GM23338 (cell line): ENCODE results near the gene RNF114. TPM values are rescaled to one million over a fixed set of nuclear protein-coding genes. Genes with fewer than 3 reads are reported as not detected.
"Not testable (repeated sequence)": the region's sequence is repeated elsewhere in the genome, so short reads cannot be mapped to it uniquely, and the experiment has no call there.

ENCODE experiments used
- ATAC-seq: fragments of 200-7000 bp; cut with Tn5 transposase; 3 replicates; pipeline ENCODE4 v1.9.1; 2020
- DNase-seq: peaks from one replicate; pipeline ENCODE4 v3.0.0-alpha.2; 2015; ENCODE audit warnings: low spot score
- H2AFZ ChIP-seq: fragments of 200-600 bp; sonication (generic); 2 replicates; pipeline ENCODE4 v1.8.0; 2016; ENCODE audit warnings: antibody characterized with exemption, mild to moderate bottlenecking, moderate library complexity
- H3F3A ChIP-seq: fragments of 200-600 bp; sonication (generic); replicated peaks from 2 replicates; pipeline ENCODE4 v1.8.0; 2017; ENCODE audit warnings: antibody characterized with exemption, mixed run types, low read depth
- H3K27ac ChIP-seq: fragments of 200-600 bp; sonication (generic); 2 replicates; pipeline ENCODE4 v1.6.1; 2016; ENCODE audit warnings: low read depth
- H3K27me3 ChIP-seq: fragments of 200-600 bp; sonication (generic); 2 replicates; pipeline ENCODE4 v1.8.0; 2016; ENCODE audit warnings: mild to moderate bottlenecking, mixed run types, moderate library complexity; ENCODE audit not compliant: insufficient read depth
- H3K36me3 ChIP-seq: fragments of 200-600 bp; sonication (generic); 2 replicates; pipeline ENCODE4 v1.8.0; 2016; ENCODE audit warnings: mild to moderate bottlenecking; ENCODE audit not compliant: insufficient read depth
- H3K4me1 ChIP-seq: fragments of 200-600 bp; sonication (generic); 2 replicates; pipeline ENCODE4 v1.8.0; 2016; ENCODE audit warnings: mild to moderate bottlenecking, moderate library complexity; ENCODE audit not compliant: insufficient read depth
- H3K4me2 ChIP-seq: fragments of 200-600 bp; sonication (generic); 2 replicates; pipeline ENCODE4 v1.7.1; 2017; ENCODE audit warnings: mixed run types
- H3K4me3 ChIP-seq: fragments of 200-600 bp; sonication (generic); 2 replicates; pipeline ENCODE4 v1.6.1; 2016; ENCODE audit warnings: mixed run types
- H3K79me2 ChIP-seq: fragments of 200-600 bp; sonication (generic); replicated peaks from 2 replicates; pipeline ENCODE4 v1.8.0; 2017; ENCODE audit warnings: mild to moderate bottlenecking; ENCODE audit not compliant: insufficient read depth
- H3K9me2 ChIP-seq: fragments of 200-600 bp; sonication (generic); 2 replicates; pipeline ENCODE4 v1.8.0; 2017; ENCODE audit not compliant: insufficient read depth
- H4K20me1 ChIP-seq: fragments of 200-600 bp; sonication (generic); replicated peaks from 2 replicates; pipeline ENCODE4 v1.8.0; 2017; ENCODE audit warnings: mild to moderate bottlenecking; ENCODE audit not compliant: insufficient read depth
- H3K27ac Mint-ChIP-seq: 2 replicates; pipeline ENCODE4 v1.8.0; 2020; ENCODE audit warnings: inconsistent platforms, mild to moderate bottlenecking, moderate library complexity, mixed read lengths
- H3K27me3 Mint-ChIP-seq: 3 replicates; pipeline ENCODE4 v1.8.0; 2022; ENCODE audit warnings: low read depth, mild to moderate bottlenecking, moderate library complexity, mixed read lengths, inconsistent platforms; ENCODE audit not compliant: insufficient read depth, poor library complexity
- H3K36me3 Mint-ChIP-seq: 3 replicates; pipeline ENCODE4 v1.8.0; 2021; ENCODE audit warnings: low read depth, mild to moderate bottlenecking, inconsistent platforms, moderate library complexity, mixed read lengths
- H3K4me1 Mint-ChIP-seq: 3 replicates; pipeline ENCODE4 v1.8.0; 2020; ENCODE audit warnings: mild to moderate bottlenecking, inconsistent platforms, mixed read lengths
- H3K4me3 Mint-ChIP-seq: 3 replicates; pipeline ENCODE4 v1.8.0; 2021; ENCODE audit warnings: moderate library complexity, mild to moderate bottlenecking, inconsistent platforms, mixed read lengths
- H3K9me3 Mint-ChIP-seq: 3 replicates; pipeline ENCODE4 v1.8.0; 2020; ENCODE audit warnings: moderate library complexity, mild to moderate bottlenecking, inconsistent platforms, mixed read lengths
- ETS1 ChIP-seq: IDR thresholded peaks from 2 replicates; pipeline ENCODE4 v1.6.1; 2016; ENCODE audit warnings: antibody characterized with exemption
- EZH2 ChIP-seq: fragments of 200-600 bp; sonication (generic); IDR thresholded peaks from one replicate; pipeline ENCODE4 v1.8.0; 2017; ENCODE audit warnings: antibody characterized with exemption, mild to moderate bottlenecking, low read depth; ENCODE audit not compliant: unreplicated experiment
- JUNB ChIP-seq: IDR thresholded peaks from one replicate; pipeline ENCODE4 v1.6.1; 2016; ENCODE audit warnings: antibody characterized with exemption; ENCODE audit not compliant: unreplicated experiment
- NANOG ChIP-seq: IDR thresholded peaks from 2 replicates; pipeline ENCODE4 v1.6.1; 2016; ENCODE audit warnings: antibody characterized with exemption, borderline replicate concordance
- POLR2AphosphoS5 ChIP-seq: IDR thresholded peaks from 2 replicates; pipeline ENCODE4 v1.6.1; 2016; ENCODE audit warnings: antibody characterized with exemption, low read depth
- REST ChIP-seq: IDR thresholded peaks from one replicate; pipeline ENCODE4 v1.6.1; 2018; ENCODE audit warnings: antibody characterized with exemption; ENCODE audit not compliant: unreplicated experiment
- STAT1 ChIP-seq: IDR thresholded peaks from one replicate; pipeline ENCODE4 v1.6.1; 2016; ENCODE audit warnings: antibody characterized with exemption; ENCODE audit not compliant: unreplicated experiment
- ZNF331 ChIP-seq: fragments of 250-450 bp; sonication (Bioruptor Pico); IDR thresholded peaks from 2 replicates; pipeline ENCODE4 v1.5.0; 2020; ENCODE audit warnings: low read depth, mild to moderate bottlenecking, moderate library complexity
- ZNF462 ChIP-seq: fragments of 250-450 bp; sonication (Bioruptor Pico); IDR thresholded peaks from 2 replicates; pipeline ENCODE4 v1.5.0; 2020; ENCODE audit warnings: mild to moderate bottlenecking, moderate library complexity
- polyA plus RNA-seq: library from polyadenylated mRNA; unstranded; fragments of >200 nt; fragmentation: Nextera tagmentation; extraction: Ambion mirVana; gene quantifications from 2 replicates; pipeline ENCODE4 v1.2.1, GENCODE V29; 2016
- total RNA-seq: library from RNA; depleted of rRNA; stranded (reverse); fragments of >200 nt; shearing (Covaris generic); gene quantifications from 2 replicates; pipeline ENCODE4 v1.2.3, GENCODE V29; 2014

Gene RNF114
- total and polyA plus RNA-seq, 2 experiments from 2014 or later: 155 to 279 TPM

GRCh38 chr20:49955830-49956396, 19.7 kb downstream of the RNF114 start:
- not testable (repeated sequence) for H3K27ac ChIP-seq, H3K4me1 ChIP-seq, H3K27ac Mint-ChIP-seq, H3F3A ChIP-seq, ATAC-seq, H3K9me3 Mint-ChIP-seq, H3K27me3 ChIP-seq, H3K4me3 ChIP-seq, DNase-seq, H3K4me3 Mint-ChIP-seq, H2AFZ ChIP-seq, H3K4me1 Mint-ChIP-seq, H3K27me3 Mint-ChIP-seq, H3K4me2 ChIP-seq, H3K9me2 ChIP-seq, H3K79me2 ChIP-seq, H4K20me1 ChIP-seq
- H3K36me3 Mint-ChIP-seq: peaks cover 68% of the 10 kb centered on the region
- H3K36me3 ChIP-seq: peaks cover 23% of the 10 kb centered on the region

GRCh38 chr20:49956689-49957088, 20.5 kb downstream of the RNF114 start:
- Histone ChIP-seq H3K9me2 (no peaks in the 10 kb centered on the region), H2AFZ (no peak overlapping the region), H3K4me3 (no peak overlapping the region), H3K79me2 (no peaks in the 10 kb centered on the region), H3K4me1 (no peaks in the 10 kb centered on the region), H3F3A (0 out of 2 replicates have a peak, but pooled peaks cover 2% of the 10 kb centered on the region), H3K4me2 (no peak overlapping the region), H4K20me1 (peaks cover 8% of the 10 kb centered on the region; the same call in 1 of the 2 replicates), H3K27ac (no peak overlapping the region), H3K27me3 (no peaks in the 10 kb centered on the region), H3K36me3 (peaks cover 23% of the 10 kb centered on the region)
- no peak for ATAC-seq
- no peak for DNase-seq
- Mint-ChIP-seq H3K4me3 (no peak overlapping the region), H3K4me1 (no peaks in the 10 kb centered on the region), H3K27me3 (peaks cover 6% of the 10 kb centered on the region), H3K9me3 (no peaks in the 10 kb centered on the region; the same call in 2 of the 3 replicates), H3K36me3 (peaks cover 64% of the 10 kb centered on the region), H3K27ac (no peak overlapping the region)
- no peak for TF ChIP-seq ZNF331 (CRISPR knock-in tag)
- TF ChIP-seq EZH2: no peak
- no peak for TF ChIP-seq POLR2AphosphoS5
- TF ChIP-seq ETS1: no peak
- TF ChIP-seq JUNB: no peak
- no peak for TF ChIP-seq REST
- no peak for TF ChIP-seq STAT1
- TF ChIP-seq NANOG: no peak
- TF ChIP-seq ZNF462: no peak
